ENCODE measurements around the gene LRRC61.

Gene LRRC61

GRCh38 chr7:150330211-150330885 lies 7.2 kb downstream of the LRRC61 start:
- DNase-seq (ENCODE audit: low read depth in 2 of 2, low spot score in 1 of 2) = no peak

GRCh38 chr7:150332852-150333635 lies 9.9 kb downstream of the LRRC61 start:
- no peak for DNase-seq (ENCODE audit: low read depth in 2 of 2, low spot score in 1 of 2)

DNA sequence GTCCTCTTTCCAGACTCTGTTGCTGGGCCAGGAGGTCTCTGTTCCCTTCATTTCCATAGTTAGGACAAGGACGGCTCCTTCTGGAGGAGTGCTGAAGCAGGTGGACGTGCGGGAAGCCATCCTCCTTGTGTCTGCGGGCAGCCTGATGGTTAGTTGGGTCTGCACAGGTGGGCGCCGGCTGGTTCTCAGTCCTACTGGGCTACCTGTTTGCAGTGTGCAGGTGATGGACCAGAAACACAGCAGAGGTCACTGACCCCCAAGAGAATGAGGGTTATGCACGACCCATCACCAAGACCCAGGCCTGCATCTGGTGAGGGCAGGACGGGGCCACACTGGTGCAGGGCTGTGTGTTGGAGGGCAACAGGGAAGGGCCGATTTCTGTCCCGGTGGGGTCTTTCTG lies 10.5 kb downstream of the LRRC61 start:
- no peak for DNase-seq (ENCODE audit: low read depth in 2 of 2, low spot score in 1 of 2)

GRCh38 chr7:150334108-150334507 lies 11.0 kb downstream of the LRRC61 start:
- DNase-seq (ENCODE audit: low read depth in 2 of 2, low spot score in 1 of 2) = no peak

- no peak for DNase-seq (ENCODE audit: low read depth in 2 of 2, low spot score in 1 of 2)
Measured at GRCh38 chr7:150335108-150335773, 12.1 kb downstream of the LRRC61 start.

- DNase-seq (ENCODE audit: low read depth in 2 of 2, low spot score in 1 of 2) = no peak
Measured at GRCh38 chr7:150335774-150336112, 12.6 kb downstream of the LRRC61 start.

- DNase-seq (ENCODE audit: low read depth in 2 of 2, low spot score in 1 of 2) = no peak
Measured at GRCh38 chr7:150336746-150337145, 13.6 kb downstream of the LRRC61 start.

GRCh38 chr7:150337179-150337578 lies 14.0 kb downstream of the LRRC61 start:
- DNase-seq (ENCODE audit: low read depth in 2 of 2, low spot score in 1 of 2) = no peak

DNA sequence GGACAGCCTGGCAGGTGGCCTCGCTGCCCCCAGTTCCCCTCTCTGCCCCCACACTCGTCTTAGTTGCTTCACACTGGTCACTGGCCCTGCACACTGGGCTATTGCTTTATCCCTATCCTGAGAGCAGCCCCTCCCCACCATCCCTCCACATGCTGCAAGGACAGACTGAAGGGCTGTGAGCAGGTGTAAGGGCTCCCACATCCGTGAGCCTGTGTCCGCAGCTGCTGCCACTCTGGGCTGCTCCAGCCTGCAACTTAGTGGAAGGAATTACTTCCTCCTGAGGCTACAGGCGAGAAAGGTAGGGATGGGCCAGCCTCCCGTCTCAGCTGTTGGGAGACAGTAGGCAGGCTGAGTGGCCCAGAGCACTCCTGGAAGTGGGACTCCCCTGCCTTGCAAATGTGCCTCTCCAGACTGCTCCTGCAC lies 14.5 kb downstream of the LRRC61 start:
- no peak for DNase-seq (ENCODE audit: low read depth in 2 of 2, low spot score in 1 of 2)

DNA sequence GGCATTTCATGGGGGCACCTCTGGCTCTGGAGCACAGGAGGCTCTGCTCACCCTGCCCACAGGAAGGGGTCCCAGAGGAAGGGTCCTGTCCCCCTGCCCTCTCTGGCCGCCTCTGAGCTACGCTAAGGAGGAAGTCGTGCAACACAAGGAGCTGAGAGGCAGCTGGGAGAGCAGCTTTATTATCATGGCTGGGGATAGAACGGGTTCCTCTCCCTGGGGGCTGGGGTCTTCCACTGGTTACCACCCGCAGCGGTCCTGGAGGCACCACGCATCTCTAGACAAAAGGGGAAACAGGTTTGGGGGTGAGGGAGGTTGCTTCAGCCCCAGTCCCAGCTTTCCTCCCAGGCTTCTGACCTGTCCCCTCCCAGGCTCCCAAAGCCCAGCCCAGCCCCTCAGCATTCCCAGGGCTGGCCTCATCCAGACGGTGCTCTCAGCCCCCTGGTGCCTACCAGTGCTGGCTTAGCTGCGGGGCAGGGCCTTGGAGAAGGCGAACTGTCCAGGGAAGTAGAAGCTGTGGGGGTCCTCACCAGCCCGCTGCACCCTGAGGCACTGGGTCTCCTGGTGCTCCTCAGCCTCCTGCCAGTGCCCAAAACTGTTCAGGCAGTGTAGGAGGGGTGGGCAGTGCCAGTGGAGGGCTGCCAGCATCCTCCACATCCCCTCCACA lies 15.1 kb downstream of the LRRC61 start:
- DNase-seq (ENCODE audit: low read depth in 2 of 2, low spot score in 1 of 2) = no peak

- no peak for DNase-seq (ENCODE audit: low read depth in 2 of 2, low spot score in 1 of 2)
Measured at GRCh38 chr7:150339409-150339809, 16.3 kb downstream of the LRRC61 start.

DNA sequence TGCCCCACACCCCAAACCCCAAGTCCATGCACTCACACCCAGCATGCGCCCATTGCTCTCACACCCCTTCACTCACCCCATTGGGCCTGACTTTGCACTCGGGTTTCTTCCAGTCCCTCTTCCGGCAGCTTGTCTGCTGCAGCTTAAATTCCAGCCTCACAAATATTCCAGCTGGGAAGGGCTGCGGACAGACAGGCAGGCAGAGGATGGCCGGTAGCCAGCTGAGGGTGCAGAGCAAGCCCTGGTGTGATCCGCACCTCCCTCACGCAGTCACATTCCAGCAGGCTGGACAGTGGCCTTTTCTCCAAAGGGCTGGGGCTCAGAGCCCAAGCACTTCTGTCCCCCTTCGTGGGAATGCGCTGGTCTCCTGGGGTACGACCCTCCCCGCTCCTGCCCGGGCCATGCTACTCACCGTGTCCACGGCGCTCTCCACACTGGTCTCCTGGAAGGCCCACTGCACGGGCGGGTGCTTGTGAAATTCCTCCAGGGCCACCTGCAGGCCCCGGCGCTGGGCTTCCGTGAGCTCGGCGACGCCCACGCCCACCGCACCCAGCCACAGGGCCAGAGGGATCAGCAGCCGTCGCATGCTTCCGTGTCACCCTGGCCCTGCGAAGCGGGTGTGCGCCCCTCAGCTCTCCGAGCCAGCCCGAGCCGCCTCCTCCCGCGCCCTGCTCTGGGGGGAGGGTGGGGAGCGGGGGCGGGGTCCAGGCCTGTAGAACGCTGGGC lies 17.0 kb downstream of the LRRC61 start:
- no peak for DNase-seq (ENCODE audit: low read depth in 2 of 2, low spot score in 1 of 2)

DNA sequence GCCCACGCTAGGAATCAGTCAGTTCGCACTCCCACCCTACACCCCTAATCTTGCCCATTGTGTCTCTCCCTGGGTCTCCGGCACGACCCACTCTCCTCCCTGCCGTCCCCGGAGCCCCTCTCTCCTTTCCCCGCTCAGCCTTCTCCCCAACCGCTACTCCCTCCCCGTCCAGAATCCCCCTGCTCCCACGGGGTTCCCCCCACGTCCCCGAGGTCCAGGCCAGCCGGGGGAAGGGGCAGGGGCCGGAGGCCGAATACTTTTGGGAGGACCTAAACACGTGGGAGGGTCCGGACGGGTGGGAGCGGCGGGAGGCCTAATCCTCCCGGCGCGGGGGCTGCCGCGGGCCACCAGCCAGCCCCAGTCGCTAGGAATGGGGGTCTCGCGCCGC lies 17.7 kb downstream of the LRRC61 start:
- no peak for DNase-seq (ENCODE audit: low read depth in 2 of 2, low spot score in 1 of 2)

DNA sequence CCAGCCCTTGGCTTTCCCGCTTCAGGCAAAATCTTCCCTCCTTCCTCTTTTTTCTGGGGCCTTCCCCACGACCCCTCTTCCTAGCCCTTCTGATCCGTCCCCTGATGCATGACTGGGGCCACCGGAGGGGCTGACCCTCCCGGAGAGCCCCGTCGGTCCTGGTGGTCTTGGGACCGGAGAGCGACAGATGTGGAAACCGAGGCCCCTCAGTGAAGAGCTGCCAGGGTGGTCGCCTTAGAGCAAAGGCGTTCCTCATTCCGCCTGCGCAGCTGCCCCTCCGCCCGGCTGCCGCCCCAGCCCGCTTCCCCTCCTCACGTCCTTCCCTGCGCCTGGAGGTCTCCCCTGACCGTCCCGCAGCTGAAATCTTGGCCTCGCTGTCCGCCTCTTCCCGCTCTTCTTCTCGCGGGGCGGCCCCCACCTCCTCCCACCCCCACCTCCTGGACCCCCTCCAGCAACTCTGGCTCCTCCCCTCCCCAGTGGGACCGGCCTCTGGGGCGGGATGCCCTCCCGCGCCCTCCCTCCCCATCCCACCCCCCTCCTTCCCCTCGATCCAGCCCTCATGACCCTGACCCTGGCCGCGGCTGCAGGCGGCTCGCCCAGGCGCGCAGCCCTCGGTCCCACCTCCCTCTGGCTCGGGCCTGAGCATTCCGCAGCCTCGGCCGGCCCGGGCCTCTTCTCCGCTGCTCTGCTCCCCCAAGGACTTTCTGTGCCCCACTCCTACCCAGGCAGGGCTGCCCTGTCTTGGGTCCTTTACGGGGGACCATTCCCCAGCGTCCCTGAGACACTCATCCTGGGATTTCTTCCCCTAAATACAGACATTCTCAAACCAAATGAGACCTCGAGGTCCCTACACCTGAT lies 18.3 kb downstream of the LRRC61 start, which contains the start of gene RARRES2:
TSS of gene RARRES2 (minus strand) at position 367 of the 858 bp plus-strand sequence. CDS start 1,020 bp downstream, outside the sequence.
- DNase-seq (ENCODE audit: low read depth in 2 of 2, low spot score in 1 of 2) = no peak

DNA sequence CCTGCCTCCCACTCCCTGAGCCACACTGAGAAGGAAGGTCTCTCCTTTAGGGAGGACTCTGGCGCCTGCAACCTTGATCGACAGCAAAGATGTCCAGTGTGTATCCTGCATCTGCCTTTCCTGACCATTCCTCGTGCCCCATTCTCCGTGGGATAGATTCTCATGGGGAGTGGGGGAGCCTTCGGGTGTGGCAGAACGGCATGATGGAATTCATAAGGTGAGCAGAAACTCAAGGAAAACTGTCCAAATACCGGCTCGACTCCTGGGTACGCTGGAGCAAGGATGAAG lies 18.9 kb downstream of the LRRC61 start:
- no peak for DNase-seq (ENCODE audit: low read depth in 2 of 2, low spot score in 1 of 2)

GRCh38 chr7:150343225-150343624 lies 20.1 kb downstream of the LRRC61 start:
- no peak for DNase-seq (ENCODE audit: low read depth in 2 of 2, low spot score in 1 of 2)

DNA sequence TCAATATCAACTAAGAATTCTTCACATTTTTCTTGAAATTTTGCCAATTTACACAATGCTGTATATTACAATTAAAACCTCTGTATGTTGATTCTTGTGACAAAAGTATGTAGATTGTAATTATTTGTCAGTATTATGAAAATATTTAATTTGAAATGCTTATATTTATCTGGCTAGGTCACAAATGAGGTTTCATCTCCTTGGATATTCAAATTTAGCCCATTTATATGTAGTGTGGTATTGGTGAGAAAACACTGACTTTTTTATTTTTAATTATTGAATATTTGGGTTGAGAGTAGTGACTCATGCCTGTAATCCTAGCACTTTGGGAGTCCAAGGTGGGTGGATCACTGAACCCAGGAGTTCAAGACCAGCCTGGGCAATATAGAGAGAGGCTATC lies 21.1 kb downstream of the LRRC61 start:
- no peak for DNase-seq (ENCODE audit: low read depth in 2 of 2, low spot score in 1 of 2)

DNA sequence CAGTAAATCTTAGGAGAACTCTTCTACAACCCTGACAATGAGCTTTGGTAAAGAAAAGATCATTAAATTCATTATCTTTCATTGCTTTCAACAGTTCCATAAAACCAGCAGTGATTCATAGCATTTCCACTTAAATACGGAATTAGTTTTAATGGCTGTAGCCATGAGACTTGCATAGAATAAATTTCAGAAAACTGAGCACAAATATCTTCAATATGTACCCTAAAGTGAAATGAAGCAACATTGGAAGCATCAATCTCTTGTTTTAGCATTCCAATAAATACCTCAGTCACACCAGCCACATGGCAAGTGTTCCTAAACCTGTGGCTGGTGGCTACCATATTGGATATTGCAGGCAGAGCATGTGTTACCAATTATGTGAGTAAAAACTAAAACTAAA lies 21.9 kb downstream of the LRRC61 start:
- no peak for DNase-seq (ENCODE audit: low read depth in 2 of 2, low spot score in 1 of 2)

- no peak for DNase-seq (ENCODE audit: low read depth in 2 of 2, low spot score in 1 of 2)
Measured at GRCh38 chr7:150346922-150347321, 23.8 kb downstream of the LRRC61 start.

- no peak for DNase-seq (ENCODE audit: low read depth in 2 of 2, low spot score in 1 of 2)
Measured at GRCh38 chr7:150351587-150352194, 28.5 kb downstream of the LRRC61 start.

All from stimulated activated CD8-positive, alpha-beta memory T cell treated with anti-CD3 and anti-CD28 coated beads, Interleukin-4, amount 100 ng/mL, for 1 hour (primary cell).